Tibial artery (tissue), 4 donors: ENCODE results near the gene SLC9A1.
A peak's percentile ranks its signal among the peaks of the same experiment; 100 is the strongest.

Experiments
- DNase-seq, 2 donors: peaks; one replicate each; pipeline ENCODE4 v3.0.0-alpha.2; 2019
- H3K27ac ChIP-seq, 2 donors: fragments of 200-600 bp; sonication (generic) in 1 of 2; 1 replicate in 1 of 2; 2 replicates in 1 of 2; pipeline ENCODE4 v1.5.1; 2018 to 2019; ENCODE audit warnings: mild to moderate bottlenecking in 1 of 2
- H3K27me3 ChIP-seq, 2 donors: fragments of 200-600 bp; sonication (generic) in 1 of 2; one replicate each; pipeline versions ENCODE4 v1.5.1 to v1.6.0; 2016 to 2019
- H3K36me3 ChIP-seq, 3 donors: fragments of 200-600 bp; sonication (generic) in 2 of 3; one replicate each; pipeline ENCODE4 v1.5.1; 2016 to 2019; ENCODE audit warnings: mild to moderate bottlenecking in 2 of 3
- H3K4me1 ChIP-seq, 4 donors: fragments of 200-600 bp; sonication (generic) in 2 of 4; 1 replicate in 3 of 4; 2 replicates in 1 of 4; pipeline ENCODE4 v1.5.1; 2016 to 2019
- H3K4me3 ChIP-seq, 2 donors: fragments of 200-600 bp; sonication (generic) in 1 of 2; 1 replicate in 1 of 2; 2 replicates in 1 of 2; pipeline ENCODE4 v1.5.1; 2018 to 2019; ENCODE audit warnings: mild to moderate bottlenecking in 2 of 2
- H3K9me3 ChIP-seq, 3 donors: fragments of 200-600 bp; sonication (generic) in 1 of 3; one replicate each; pipeline ENCODE4 v1.5.1; 2016 to 2019
- CTCF ChIP-seq, 2 experiments: fragments of 200-600 bp in 1 of 2; fragments of 450-650 bp in 1 of 2; IDR thresholded peaks; one replicate each; pipeline ENCODE4 v1.5.1; 2017 to 2019; ENCODE audit warnings: antibody characterized with exemption in 2 of 2, mild to moderate bottlenecking in 1 of 2, moderate library complexity in 1 of 2
- intact Hi-C: fragments of 100-400 bp; cut with DNase I; formaldehyde crosslinking; loops from one replicate; pipeline ENCODE4 v1.15.0; 2023; ENCODE audit warnings: low total_unique reads

Gene SLC9A1

GRCh38 chr1:27102707-27103468 lies 52.0 kb downstream of the SLC9A1 start:
- Histone ChIP-seq H3K27ac (no peak overlapping the region), H3K4me1 (peaks cover 0 to 28% (median 25%) of the 10 kb centered on the region in 4 donors), H3K27me3 (no peaks in the 10 kb centered on the region), H3K4me3 (no peak overlapping the region), H3K9me3 (no peaks in the 10 kb centered on the region), H3K36me3 (peaks cover 5 to 57% (median 19%) of the 10 kb centered on the region in 3 donors)
- intact Hi-C loops, result loop anchor here (2.0 to 10.0 kb wide), 3 partner anchors 96 to 282 kb away; partner anchors contain the start of gene CD164L2
- peak; percentile 77 to 84 for DNase-seq
- TF ChIP-seq CTCF (IDR thresholded peaks at IDR 0.05), result peak; percentile 95 to 99

GRCh38 chr1:27102134-27102706 lies 52.7 kb downstream of the SLC9A1 start:
- Histone ChIP-seq H3K4me3 (no peak overlapping the region), H3K9me3 (no peaks in the 10 kb centered on the region), H3K27me3 (no peaks in the 10 kb centered on the region), H3K36me3 (peaks cover 5 to 51% (median 19%) of the 10 kb centered on the region in 3 donors), H3K27ac (no peak overlapping the region), H3K4me1 (peaks cover 0 to 32% (median 30%) of the 10 kb centered on the region in 4 donors)
- intact Hi-C loops, result loop anchor here (2.0 to 10.0 kb wide), 3 partner anchors 97 to 283 kb away; partner anchors contain the start of gene CD164L2
- DNase-seq, result no peak
- no peak for TF ChIP-seq CTCF (IDR thresholded peaks at IDR 0.05)

GRCh38 chr1:27101696-27102095 lies 53.2 kb downstream of the SLC9A1 start:
- Histone ChIP-seq H3K9me3 (no peaks in the 10 kb centered on the region), H3K27me3 (no peaks in the 10 kb centered on the region), H3K27ac (no peak overlapping the region), H3K4me1 (peaks cover 0 to 32% (median 30%) of the 10 kb centered on the region in 4 donors), H3K4me3 (no peak overlapping the region), H3K36me3 (peaks cover 5 to 49% (median 18%) of the 10 kb centered on the region in 3 donors)
- no peak for TF ChIP-seq CTCF (IDR thresholded peaks at IDR 0.05)
- no peak for DNase-seq
- intact Hi-C loops, result loop anchor here (2.0 to 10.0 kb wide), 3 partner anchors 97 to 283 kb away; partner anchors contain the start of gene CD164L2

GRCh38 chr1:27101054-27101491 lies 53.9 kb downstream of the SLC9A1 start:
- Histone ChIP-seq H3K9me3 (no peaks in the 10 kb centered on the region), H3K4me1 (peaks cover 0 to 32% (median 30%) of the 10 kb centered on the region in 4 donors), H3K4me3 (no peak overlapping the region), H3K36me3 (peaks cover 5 to 43% (median 12%) of the 10 kb centered on the region in 3 donors), H3K27ac (peak overlapping the region; percentile 79 to 83), H3K27me3 (no peaks in the 10 kb centered on the region)
- DNase-seq, result no peak
- no peak for TF ChIP-seq CTCF (IDR thresholded peaks at IDR 0.05)
- intact Hi-C loops, result loop anchor here (10.0 kb wide), 1 partner anchor 284 kb away; the partner anchor contains the start of gene CD164L2

- H3K9me3 ChIP-seq, result no peaks in the 10 kb centered on the region
- H3K27me3 ChIP-seq, result no peaks in the 10 kb centered on the region
- intact Hi-C loops, result loop anchor here (10.0 kb wide), 1 partner anchor 284 kb away; the partner anchor contains the start of gene CD164L2
- no peak for DNase-seq
- H3K4me1 ChIP-seq, result peaks cover 0 to 32% (median 30%) of the 10 kb centered on the region in 4 donors
- H3K4me3 ChIP-seq, result no peak overlapping the region
- H3K27ac ChIP-seq, result peak overlapping the region; percentile 79 to 83
- peaks cover 2 to 37% (median 6%) of the 10 kb centered on the region in 3 donors for H3K36me3 ChIP-seq
- no peak for TF ChIP-seq CTCF (IDR thresholded peaks at IDR 0.05)
Observed at GRCh38 chr1:27100335-27101053, 54.4 kb downstream of the SLC9A1 start.
